Stimulated activated CD8-positive, alpha-beta memory T cell treated with anti-CD3 and anti-CD28 coated beads, Interleukin-7, amount 100 ng/mL, for 1 hour (primary cell): ENCODE results near the gene MYH15.
"Not testable (repeated sequence)": the region's sequence is repeated elsewhere in the genome, so short reads cannot be mapped to it uniquely, and the experiment has no call there.

Experiments
- DNase-seq, 2 donors: peaks; one replicate each; pipeline ENCODE4 v3.0.0-alpha.2; 2020; ENCODE audit warnings: low read depth in 2 of 2

MYH15 gene

GRCh38 chr3:108388136-108389132, 122.0 kb downstream of the MYH15 start:
- DNase-seq = no peak

DNA sequence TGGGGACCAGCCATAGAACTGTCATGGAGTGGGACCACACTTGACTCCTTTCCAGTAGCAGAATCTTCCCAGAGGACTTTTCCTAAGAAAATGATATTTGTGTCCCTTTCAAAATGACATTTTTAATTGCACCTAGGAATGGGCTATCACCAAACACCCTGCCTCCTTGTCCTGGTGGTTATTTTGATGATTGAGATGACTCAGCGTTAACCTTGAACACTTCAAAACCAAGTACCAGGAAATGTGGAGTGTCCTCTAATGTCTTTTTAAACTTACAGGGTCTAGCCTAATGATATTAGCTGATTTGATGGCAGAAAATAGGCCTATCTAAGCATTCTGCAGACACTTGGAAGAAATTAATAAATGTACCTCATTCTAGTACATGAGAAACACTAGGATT, 123.3 kb downstream of the MYH15 start:
- no peak for DNase-seq

DNA sequence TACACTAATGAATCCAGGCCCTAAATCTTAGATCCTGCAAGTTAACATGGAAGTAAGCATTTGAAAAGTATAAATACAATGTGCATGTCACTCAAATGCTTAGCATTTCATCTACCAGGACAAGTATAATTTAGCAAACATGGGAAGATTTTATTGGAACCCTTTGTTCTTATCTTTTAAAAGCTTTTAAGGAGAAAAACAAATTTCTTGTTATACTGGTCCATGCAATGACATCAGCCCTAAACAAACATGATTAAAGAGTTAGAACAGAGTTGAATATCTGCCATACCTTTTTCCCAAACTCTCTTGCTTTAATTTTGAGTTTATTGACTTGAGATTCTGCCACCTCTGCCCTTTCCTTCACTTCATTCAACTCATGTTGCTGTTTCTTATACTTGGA, 127.1 kb downstream of the MYH15 start:
- DNase-seq = no peak

GRCh38 chr3:108381529-108382140, 128.8 kb downstream of the MYH15 start:
- no peak for DNase-seq

DNA sequence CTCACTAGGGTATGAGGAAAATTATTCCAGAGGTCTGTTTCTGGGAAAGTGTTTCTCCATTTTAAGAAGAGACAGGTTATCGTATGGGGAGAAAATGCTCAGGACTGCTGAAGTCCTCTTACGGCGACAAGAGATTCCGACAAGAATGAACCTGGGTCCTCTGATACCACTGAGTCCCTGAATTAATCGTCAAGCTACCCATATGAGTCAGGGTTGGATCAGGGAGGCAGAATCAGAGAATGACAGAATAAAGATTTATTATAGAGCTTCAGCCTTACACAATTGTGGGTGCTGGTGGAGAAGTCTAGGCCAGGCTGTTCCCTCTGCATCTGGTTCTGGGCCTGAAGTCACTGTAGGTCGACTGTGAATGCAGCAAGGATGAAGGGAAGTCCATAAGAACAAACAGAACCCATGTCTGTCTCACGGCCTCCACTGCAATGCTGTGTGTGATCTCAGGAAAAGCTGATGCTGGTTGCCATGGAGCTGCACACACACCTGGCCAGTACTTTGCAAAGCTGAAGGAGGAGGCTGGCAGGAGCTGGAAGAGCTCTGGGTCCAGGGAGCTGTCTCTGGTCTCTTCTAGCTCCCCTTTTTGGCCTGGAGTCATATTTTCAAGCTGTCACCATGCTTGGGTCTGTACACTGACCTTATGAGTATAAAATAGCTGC, 130.1 kb downstream of the MYH15 start:
- DNase-seq = no peak

DNA sequence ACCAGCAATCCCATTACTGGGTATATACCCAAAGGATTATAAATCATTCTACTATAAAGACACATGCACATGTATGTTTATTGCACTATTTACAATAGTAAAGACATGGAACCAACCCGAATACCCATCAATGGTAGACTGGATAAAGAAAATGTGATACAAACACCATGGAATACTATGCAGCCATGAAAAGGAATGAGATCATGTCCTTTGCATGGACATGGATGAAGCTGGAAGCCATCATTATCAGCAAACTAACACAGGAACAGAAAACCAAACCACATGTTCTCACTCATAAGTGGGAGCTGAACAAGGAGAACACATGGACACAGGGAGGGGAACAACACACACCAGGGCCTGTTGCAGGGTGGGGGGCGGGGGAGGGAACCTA, 131.4 kb downstream of the MYH15 start:
- not testable (repeated sequence) for DNase-seq

GRCh38 chr3:108378153-108378951, 132.0 kb downstream of the MYH15 start:
- no peak for DNase-seq

GRCh38 chr3:108377384-108377783, 133.0 kb downstream of the MYH15 start:
- DNase-seq = no peak

- DNase-seq = no peak
Observed at GRCh38 chr3:108376026-108376425, 134.4 kb downstream of the MYH15 start.

- no peak for DNase-seq
Observed at GRCh38 chr3:108359011-108359410, 151.4 kb downstream of the MYH15 start.

GRCh38 chr3:108357042-108357441, 153.4 kb downstream of the MYH15 start:
- DNase-seq = no peak

DNA sequence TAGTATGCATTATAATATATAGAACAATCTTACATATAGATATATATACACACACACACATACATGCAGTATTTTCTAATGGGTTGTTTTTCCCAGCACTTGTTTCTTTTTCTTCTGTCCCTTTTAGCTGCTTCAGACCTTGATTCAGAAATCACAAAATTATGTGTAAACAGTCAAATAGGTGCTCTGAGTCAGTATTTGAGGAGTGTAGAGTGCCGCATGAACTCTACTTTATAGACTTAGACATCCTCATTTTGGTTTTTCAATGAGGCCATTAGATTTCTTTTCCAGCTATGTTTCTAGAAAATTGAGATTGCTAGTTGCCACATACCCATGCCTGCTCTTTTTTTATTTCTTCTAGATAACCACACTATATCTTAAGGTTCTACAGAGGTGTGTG, 155.8 kb downstream of the MYH15 start:
- no peak for DNase-seq

GRCh38 chr3:108352176-108352575, 158.2 kb downstream of the MYH15 start:
- no peak for DNase-seq

GRCh38 chr3:108346301-108347227, 163.8 kb downstream of the MYH15 start:
- DNase-seq = no peak

DNA sequence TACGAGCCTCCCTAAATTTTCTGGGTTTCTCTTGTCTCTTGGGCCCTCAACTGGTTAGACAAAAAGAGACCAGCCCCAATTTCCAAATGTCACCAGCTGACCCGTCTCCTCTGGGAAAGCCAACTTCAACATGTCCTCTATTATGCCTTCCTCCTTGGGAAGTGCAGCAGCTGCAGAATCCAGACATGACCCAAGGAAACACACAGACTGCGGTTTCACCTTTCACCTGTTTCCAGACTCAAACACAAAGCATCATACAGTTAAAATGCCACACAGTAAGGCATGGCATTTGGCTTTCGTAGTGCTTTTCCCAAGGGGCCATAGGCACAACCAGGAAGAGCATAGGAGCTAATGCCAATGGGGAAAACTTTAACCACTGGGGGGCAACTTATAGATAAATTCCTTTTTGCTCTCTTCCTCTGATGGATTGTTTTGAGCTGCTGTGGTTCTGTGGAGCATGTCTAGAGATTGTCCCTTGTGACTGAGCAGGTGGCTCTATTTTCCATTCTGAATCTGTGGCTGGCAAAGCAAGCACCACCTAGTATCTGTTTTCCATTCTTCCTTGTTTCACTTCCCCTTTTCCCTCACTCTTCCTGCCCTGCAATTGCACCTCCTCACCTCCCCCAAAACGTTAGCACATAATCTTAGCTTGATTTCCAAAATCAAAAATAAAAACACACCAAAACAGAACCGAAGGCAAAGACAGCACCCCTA, 164.7 kb downstream of the MYH15 start:
- no peak for DNase-seq

- DNase-seq = no peak
Observed at GRCh38 chr3:108343491-108343890, 166.9 kb downstream of the MYH15 start.

- DNase-seq = no peak
Observed at GRCh38 chr3:108342837-108343486, 167.4 kb downstream of the MYH15 start.

DNA sequence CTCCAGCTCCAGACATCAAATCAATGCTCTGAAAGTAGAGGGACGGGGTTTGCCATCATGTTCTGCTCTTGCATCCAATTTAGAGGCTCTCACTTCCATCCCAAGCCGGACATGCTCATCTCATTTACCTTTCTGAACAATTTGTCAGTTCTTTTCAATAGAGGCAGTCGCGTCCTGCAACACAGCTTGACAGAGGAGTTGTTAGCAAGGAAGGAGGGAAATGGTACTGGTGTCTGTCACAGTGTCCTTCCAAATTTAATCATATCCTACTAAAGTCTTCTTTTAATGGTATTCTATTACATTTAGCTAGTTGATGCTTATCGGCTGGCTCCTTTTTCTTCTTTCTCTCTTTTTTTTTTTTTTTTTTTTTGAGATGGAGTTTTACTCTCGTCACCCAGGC, 168.5 kb downstream of the MYH15 start:
- DNase-seq = no peak

DNA sequence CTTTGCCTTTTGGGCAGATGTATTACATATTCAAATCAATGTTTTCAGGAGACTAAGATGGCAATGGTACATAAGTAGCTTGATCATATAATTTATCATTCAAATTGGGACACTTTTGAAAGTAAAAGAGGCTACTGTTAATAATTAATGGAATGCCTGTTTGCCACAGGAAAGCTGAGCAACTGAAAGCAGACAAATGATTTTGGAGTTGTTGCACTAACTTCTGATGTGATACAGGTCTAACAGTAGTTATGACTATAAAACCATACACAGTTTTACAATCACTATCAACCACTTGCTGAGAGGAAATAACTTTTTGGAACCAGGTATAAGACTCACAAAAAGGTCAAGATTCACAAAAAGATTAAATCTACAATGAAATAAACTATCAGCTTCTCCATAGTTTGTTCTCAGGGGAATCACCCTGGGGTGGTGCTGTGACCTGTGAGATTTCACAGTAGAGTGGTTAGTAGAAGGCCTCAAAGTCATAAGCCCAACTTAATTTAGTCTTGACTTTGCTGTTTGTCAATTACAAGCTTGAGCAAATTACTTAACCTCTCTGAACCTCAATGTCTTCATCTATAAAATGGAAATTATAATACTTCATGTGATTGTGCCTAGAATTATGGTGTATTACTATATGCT, 171.4 kb downstream of the MYH15 start:
- DNase-seq = no peak
